HCT116 (cell line): Measurements from ENCODE around the gene GBF1. TPM values are rescaled to one million over a fixed set of nuclear protein-coding genes. Genes with fewer than 3 reads are reported as not detected.

ENCODE experiments used
- ATAC-seq: fragments of 200-7000 bp; cut with Tn5 transposase; 2 replicates; pipeline ENCODE4 v1.9.1; 2020; ENCODE audit warnings: mild to moderate bottlenecking, moderate library complexity
- BruUV-seq: library from RNA; stranded (reverse); fragments of 400-500 nt; replicated peaks from 2 replicates; lab custom pipeline; 2021; lab: Mats Ljungman, UMichigan
- CTCF ChIA-PET: fragments of 300-600 bp; sonication (Branson Sonifier 250); formaldehyde crosslinking; loops from one replicate; lab custom pipeline; 2021; ENCODE audit warnings: antibody characterized with exemption; lab: Charles Lee
- POLR2A ChIA-PET: fragments of 300-600, 350-600 bp; sonication (Branson Sonifier 250); formaldehyde crosslinking; loops from one replicate; lab custom pipeline; 2021; ENCODE audit warnings: antibody characterized with exemption; lab: Charles Lee
- RAD21 ChIA-PET, 2 experiments: fragments of 300-600 bp; sonication (Branson Sonifier 250); formaldehyde crosslinking; loops; one replicate each; lab custom pipeline; 2023; ENCODE audit warnings: low total read pairs in 2 of 2; ENCODE audit not compliant: uncharacterized antibody in 2 of 2, unreplicated experiment in 2 of 2, low non-redundant PET in 1 of 2; lab: Charles Lee
- DNase-seq: peaks from one replicate; pipeline ENCODE4 v3.0.0-alpha.2; 2010; ENCODE audit warnings: low read depth, low spot score
- H2AFZ ChIP-seq: fragments of 200-600 bp; shearing (Covaris generic), sonication (generic); 2 replicates; pipeline ENCODE4 v1.6.1; 2017; ENCODE audit warnings: low read depth, mixed run types, mixed read lengths, antibody characterized with exemption, low read length; ENCODE audit not compliant: poor library complexity, severe bottlenecking
- H3K27ac ChIP-seq: 2 replicates; pipeline ENCODE4 v1.5.1; 2012; ENCODE audit warnings: low read depth, low read length
- H3K27me3 ChIP-seq: fragments of 200-600 bp; sonication (generic); 2 replicates; pipeline ENCODE4 v1.6.1; 2016; ENCODE audit warnings: mixed run types, low read length, mixed read lengths; ENCODE audit not compliant: insufficient read depth
- H3K36me3 ChIP-seq, 2 experiments: fragments of 200-500 bp in 1 of 2; fragments of 200-600 bp in 1 of 2; sonication (Bioruptor generic) in 1 of 2; sonication (generic) in 1 of 2; 2 replicates each; pipeline versions ENCODE4 v1.5.1 to v1.6.1; 2014 to 2016; ENCODE audit warnings: low read length in 2 of 2, inconsistent platforms in 1 of 2, mixed read lengths in 1 of 2, mixed run types in 1 of 2; ENCODE audit not compliant: insufficient read depth in 2 of 2, control insufficient read depth in 1 of 2
- H3K4me1 ChIP-seq, 2 experiments: fragments of 200-600 bp in 1 of 2; sonication (generic) in 1 of 2; 2 replicates each; pipeline versions ENCODE4 v1.5.1 to v1.6.1; 2012 to 2017; ENCODE audit warnings: low read length in 2 of 2, inconsistent platforms in 1 of 2, mild to moderate bottlenecking in 1 of 2, mixed read lengths in 1 of 2, mixed run types in 1 of 2, moderate library complexity in 1 of 2; ENCODE audit not compliant: insufficient read depth in 2 of 2, control insufficient read depth in 1 of 2
- H3K4me2 ChIP-seq: fragments of 200-600 bp; sonication (generic); 2 replicates; pipeline ENCODE4 v1.6.1; 2017; ENCODE audit warnings: mixed run types, low read length, mixed read lengths
- H3K4me3 ChIP-seq, 2 experiments: fragments of 200-600 bp in 1 of 2; sonication (generic) in 1 of 2; replicated peaks in 1 of 2; 2 replicates each; pipeline ENCODE4 v1.5.1; 2011 to 2016; ENCODE audit warnings: low read length in 2 of 2, control low read depth in 1 of 2, low read depth in 1 of 2, mild to moderate bottlenecking in 1 of 2, mixed read lengths in 1 of 2, mixed run types in 1 of 2
- H3K79me2 ChIP-seq: fragments of 200-600 bp; sonication (generic); 2 replicates; pipeline ENCODE4 v1.6.1; 2017; ENCODE audit warnings: mild to moderate bottlenecking, mixed run types, low read length, moderate library complexity, mixed read lengths; ENCODE audit not compliant: insufficient read depth
- H3K9ac ChIP-seq: fragments of 200-600 bp; sonication (generic); 2 replicates; pipeline ENCODE4 v1.6.1; 2016; ENCODE audit warnings: low read length, mixed read lengths
- H3K9me2 ChIP-seq: fragments of 200-600 bp; sonication (generic), shearing (Covaris generic); 2 replicates; pipeline ENCODE4 v1.6.1; 2017; ENCODE audit warnings: mixed run types, mild to moderate bottlenecking, moderate library complexity; ENCODE audit not compliant: insufficient read depth
- H3K9me3 ChIP-seq, 2 experiments: fragments of 200-500 bp in 1 of 2; fragments of 200-600 bp in 1 of 2; sonication (Bioruptor generic) in 1 of 2; sonication (generic) in 1 of 2; 2 replicates each; pipeline ENCODE4 v1.6.1; 2014 to 2017; ENCODE audit warnings: low read length in 2 of 2, mixed read lengths in 2 of 2, inconsistent platforms in 1 of 2, low read depth in 1 of 2, mild to moderate bottlenecking in 1 of 2, mixed run types in 1 of 2, moderate library complexity in 1 of 2; ENCODE audit not compliant: control insufficient read depth in 1 of 2, insufficient read depth in 1 of 2
- H4K20me1 ChIP-seq: fragments of 200-600 bp; sonication (generic), shearing (Covaris generic); 2 replicates; pipeline ENCODE4 v1.6.1; 2017; ENCODE audit warnings: mixed run types, mild to moderate bottlenecking, moderate library complexity; ENCODE audit not compliant: insufficient read depth
- ATF3 ChIP-seq: IDR thresholded peaks from 2 replicates; pipeline ENCODE4 v1.6.1; 2012
- POLR2A ChIP-seq: IDR thresholded peaks from 2 replicates; pipeline ENCODE4 v1.7.0; 2011; ENCODE audit warnings: borderline replicate concordance; ENCODE audit not compliant: insufficient read depth, insufficient read length; ENCODE audit errors: extremely low read depth
- POLR2AphosphoS5 ChIP-seq: IDR thresholded peaks from 2 replicates; pipeline ENCODE4 v1.6.1; 2011; ENCODE audit warnings: mild to moderate bottlenecking, low read depth, low read length, moderate library complexity
- SRF ChIP-seq: IDR thresholded peaks from 2 replicates; pipeline ENCODE4 v1.6.1; 2012; ENCODE audit warnings: low read depth
- TCF7L2 ChIP-seq: IDR thresholded peaks from 2 replicates; pipeline ENCODE4 v1.7.0; 2011; ENCODE audit warnings: borderline replicate concordance, inconsistent platforms; ENCODE audit not compliant: insufficient read depth, insufficient read length; ENCODE audit errors: extremely low read depth
- YY1 ChIP-seq: IDR thresholded peaks from 2 replicates; pipeline ENCODE4 v1.6.1; 2011; ENCODE audit warnings: low read length, low read depth, moderate library complexity, mild to moderate bottlenecking; ENCODE audit not compliant: insufficient replicate concordance; ENCODE audit errors: extremely low read depth
- ZBTB33 ChIP-seq: IDR thresholded peaks from 2 replicates; pipeline ENCODE4 v1.6.1; 2011; ENCODE audit warnings: mild to moderate bottlenecking, low read length, moderate library complexity; ENCODE audit not compliant: insufficient replicate concordance; ENCODE audit errors: extremely low read depth
- intact Hi-C: fragments of 100-400 bp; cut with micrococcal nuclease; formaldehyde crosslinking; loops from 2 replicates; pipeline ENCODE4 v1.10.0; 2022
- total RNA-seq: library from RNA; stranded (reverse); gene quantifications from one replicate; pipeline ENCODE4 v1.2.1, GENCODE V29; 2021; ENCODE audit not compliant: unreplicated experiment

GBF1 gene
- total RNA-seq, 1 experiment from 2014 or later, result 58.9 TPM

GRCh38 chr10:102230264-102230860, 15.0 kb upstream of the GBF1 start:
- ChIA-PET CTCF (interaction anchor here (0.8 to 12.6 kb wide), 52 partner anchors 10 to 628 kb away, joined by 3 to 625 read pairs (median 8); partner anchors contain the start of genes ACTR1A, C10orf95, FBXL15 and GBF1), RAD21 (interaction anchor here (0.6 to 3.5 kb wide), 28 partner anchors 10 to 371 kb away, joined by 3 to 57 read pairs (median 4); partner anchors contain the start of genes GBF1 (in 2 of the 2), FBXL15 (in 1 of the 2), NFKB2 (in 1 of the 2) and PITX3 (in 1 of the 2)), POLR2A (interaction anchor here (0.6 to 3.5 kb wide), 15 partner anchors 11 to 273 kb away, joined by 3 to 28 read pairs (median 8); partner anchors contain the start of genes ACTR1A, FBXL15, GBF1 and NFKB2)
- Histone ChIP-seq H3K4me3 (peak overlapping the region; percentile 63 to 82), H3K4me2 (peak overlapping the region; percentile 97), H3K27ac (peak overlapping the region; percentile 75), H3K79me2 (no peaks in the 10 kb centered on the region; the same call in 1 of the 2 replicates), H3K27me3 (no peaks in the 10 kb centered on the region), H3K9me3 (no peaks in the 10 kb centered on the region), H4K20me1 (no peaks in the 10 kb centered on the region), H3K4me1 (peaks cover 19 to 45% of the 10 kb centered on the region in 2 experiments), H3K9ac (peak overlapping the region; percentile 71)
- BruUV-seq, result no TSS peak
- peak; percentile 64 for ATAC-seq
- intact Hi-C loops, result loop anchor here (1.0 to 5.0 kb wide), 8 partner anchors 117 to 353 kb away; partner anchors contain the start of gene NFKB2
- TF ChIP-seq TCF7L2 (peak; percentile 72), YY1 (peak; percentile 38), ATF3 (no peak), SRF (no peak), ZBTB33 (peak; percentile 20), POLR2A (peak; percentile 31), POLR2AphosphoS5 (peak; percentile 74)
- TF ChIP-seq, all 23 proteins: peak for 5
- Histone ChIP-seq H2AFZ (peak overlapping the region; percentile 63), H3K9me2 (no peaks in the 10 kb centered on the region), H3K36me3 (no peaks in the 10 kb centered on the region)
- DNase-seq, result peak; percentile 91
